Activated CD8-positive, alpha-beta memory T cell treated with anti-CD3 and anti-CD28 coated beads for 36 hours (primary cell): ENCODE results near the gene MAOB. TPM values are rescaled to one million over a fixed set of nuclear protein-coding genes. Genes with fewer than 3 reads are reported as not detected.

Experiments used
- CTCF ChIA-PET: fragments of 350-600 bp; sonication (Branson Sonifier 250); formaldehyde crosslinking; loops from one replicate; lab custom pipeline; 2021; ENCODE audit warnings: antibody characterized with exemption; lab: Charles Lee
- POLR2A ChIA-PET: fragments of 350-600 bp; sonication (Branson Sonifier 250); formaldehyde crosslinking; loops from one replicate; lab custom pipeline; 2021; ENCODE audit warnings: antibody characterized with exemption; lab: Charles Lee
- total RNA-seq, 2 experiments: library from RNA; stranded (reverse); gene quantifications; one replicate each; pipeline ENCODE4 v1.2.3, GENCODE V29; 2021

MAOB gene
- total RNA-seq, 2 experiments from 2014 or later, result not detected

GRCh38 chrX:43862434-43862833 lies 19.8 kb downstream of the MAOB start:
- ChIA-PET CTCF (no interaction called here), POLR2A (no interaction called here)

DNA sequence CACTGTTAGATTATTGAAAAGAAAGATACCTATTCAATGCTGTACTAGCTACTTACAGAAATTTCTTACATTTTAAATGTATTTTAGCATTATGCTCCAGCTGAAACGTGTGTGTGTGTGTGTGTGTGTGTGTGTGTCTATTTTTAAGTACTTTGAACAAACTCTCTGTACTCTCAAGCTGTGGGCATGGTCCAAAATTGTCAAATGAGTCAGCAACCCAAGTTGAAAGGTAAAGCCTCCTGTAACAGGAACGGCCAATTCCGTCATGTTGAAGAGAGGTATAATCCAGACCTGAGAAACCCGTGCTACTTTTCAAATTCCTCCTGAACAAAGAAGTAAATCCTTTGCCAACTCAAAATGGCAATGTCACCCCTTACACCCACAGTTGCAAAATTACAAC lies 20.5 kb downstream of the MAOB start:
- ChIA-PET CTCF (no interaction called here), POLR2A (no interaction called here)

DNA sequence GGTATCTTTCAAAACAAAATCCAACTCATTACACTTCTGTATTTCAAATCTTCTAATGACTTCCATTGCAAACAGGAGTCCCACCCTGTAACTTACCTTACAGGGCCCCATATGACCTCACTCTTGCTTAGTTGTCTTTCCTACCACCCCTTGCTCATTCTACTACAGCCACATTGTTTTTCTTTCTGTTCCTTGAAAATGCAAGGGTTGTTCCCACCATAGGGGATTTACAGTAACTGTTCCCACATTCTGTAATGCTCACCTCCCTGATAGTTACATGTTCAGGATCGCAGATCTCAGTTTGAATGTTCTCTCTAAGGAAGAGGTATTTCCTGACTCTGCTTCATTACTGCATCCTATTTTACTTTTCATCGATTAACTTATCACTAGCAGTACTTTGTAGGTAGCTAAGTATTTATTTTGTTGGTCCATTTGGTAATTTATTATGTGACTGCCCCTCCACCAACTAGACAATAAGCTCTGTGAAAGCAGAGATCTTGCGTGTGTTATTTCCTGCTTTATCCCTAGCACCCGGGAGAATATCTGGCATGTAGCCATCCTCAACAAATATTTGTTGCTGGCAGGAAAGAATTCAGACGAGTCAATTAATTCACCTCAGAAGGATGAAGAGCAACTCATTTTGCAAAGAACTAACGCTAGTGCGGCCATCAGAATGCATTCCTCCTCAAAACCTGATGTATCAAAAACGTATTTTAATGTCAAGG lies 21.4 kb downstream of the MAOB start:
- CTCF ChIA-PET, result no interaction called here
- POLR2A ChIA-PET, result no interaction called here

DNA sequence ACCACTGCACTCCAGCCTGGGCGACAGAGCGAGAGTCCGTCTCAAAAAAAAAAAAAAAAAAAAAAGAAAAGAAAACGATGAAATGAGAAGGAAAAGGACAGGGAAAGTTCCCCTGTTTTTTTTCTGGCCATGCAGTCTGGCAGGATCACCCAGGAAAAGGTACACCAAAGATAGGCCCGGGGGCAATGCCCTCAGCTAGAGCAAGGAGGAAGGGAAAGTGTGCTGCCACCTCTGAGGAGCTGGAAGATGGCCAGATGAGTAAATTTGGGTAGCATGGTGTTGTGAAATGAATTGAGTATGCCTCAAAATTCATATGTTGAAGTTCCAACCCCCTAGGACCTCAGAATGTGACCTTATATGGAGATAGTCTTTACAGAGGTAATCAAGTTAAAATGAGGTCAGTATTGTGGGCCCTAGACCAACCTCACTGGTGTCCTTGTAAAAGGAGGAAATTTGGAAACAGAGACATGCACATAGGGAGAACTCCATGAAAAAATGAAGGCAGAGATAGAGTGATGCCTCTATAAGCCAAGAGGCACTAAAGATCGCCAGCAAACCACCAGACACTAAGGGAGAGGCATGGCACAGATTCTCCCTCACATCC lies 28.9 kb downstream of the MAOB start:
- POLR2A ChIA-PET, result no interaction called here
- CTCF ChIA-PET, result no interaction called here

DNA sequence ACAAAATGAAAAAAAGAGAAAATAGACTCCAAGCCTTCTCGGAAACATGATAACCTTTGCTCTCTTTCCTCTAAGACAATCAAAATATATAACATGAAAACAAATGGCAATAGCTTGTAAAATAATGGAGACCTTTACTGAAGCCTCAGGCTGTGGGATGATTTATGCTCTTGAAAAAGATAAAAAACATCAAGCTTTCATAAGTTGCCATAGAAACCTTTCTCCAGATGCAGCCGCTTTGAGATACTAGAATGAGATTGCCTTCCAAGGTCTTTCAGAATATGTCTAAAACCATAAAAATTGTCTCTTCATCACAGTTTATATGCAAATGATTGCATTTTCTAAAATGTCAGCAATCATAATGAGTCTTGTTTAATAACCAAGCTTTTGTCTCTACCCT lies 31.6 kb downstream of the MAOB start:
- ChIA-PET CTCF (no interaction called here), POLR2A (no interaction called here)

DNA sequence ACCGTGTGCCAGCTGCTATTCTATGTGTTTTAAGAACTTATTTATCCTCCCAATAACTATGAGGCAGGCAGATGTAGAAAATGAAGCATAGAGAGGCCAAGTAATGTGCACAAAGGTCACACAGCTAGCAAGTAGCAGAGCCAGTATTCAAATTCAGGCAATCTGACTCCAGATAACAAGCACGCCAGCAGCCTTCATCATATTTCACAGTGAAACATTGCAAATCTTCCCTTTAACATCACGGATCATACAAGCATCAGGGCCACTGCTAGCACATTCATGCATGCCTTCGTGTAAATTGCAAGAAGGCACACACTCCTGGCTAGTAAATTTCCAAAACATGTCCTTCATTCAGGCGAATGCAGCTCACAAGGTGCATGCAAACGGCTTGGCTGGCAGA lies 33.1 kb downstream of the MAOB start:
- ChIA-PET CTCF (no interaction called here), POLR2A (no interaction called here)

- POLR2A ChIA-PET, result no interaction called here
- CTCF ChIA-PET, result no interaction called here
These were observed 34.9 kb downstream of the MAOB start for GRCh38 chrX:43847352-43847751.

DNA sequence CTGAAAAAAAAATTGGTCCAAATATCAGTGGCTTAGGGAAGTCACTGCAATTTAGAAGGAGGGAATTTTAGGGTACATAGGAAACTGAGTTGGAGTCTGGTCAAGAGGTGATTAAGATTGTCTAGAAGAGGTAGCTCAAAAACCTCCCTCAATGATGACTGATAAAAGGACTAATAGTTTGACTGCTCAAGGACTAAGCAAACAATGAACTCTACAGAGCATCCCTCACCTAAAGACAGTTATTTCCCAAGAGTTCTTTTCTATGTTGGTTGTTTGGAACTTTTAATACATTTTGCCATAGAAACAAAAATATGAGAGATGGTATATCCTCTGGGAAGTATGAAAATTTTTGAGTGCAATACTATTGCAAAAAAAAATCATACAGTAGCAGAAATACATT lies 35.7 kb downstream of the MAOB start:
- POLR2A ChIA-PET, result no interaction called here
- CTCF ChIA-PET, result no interaction called here

DNA sequence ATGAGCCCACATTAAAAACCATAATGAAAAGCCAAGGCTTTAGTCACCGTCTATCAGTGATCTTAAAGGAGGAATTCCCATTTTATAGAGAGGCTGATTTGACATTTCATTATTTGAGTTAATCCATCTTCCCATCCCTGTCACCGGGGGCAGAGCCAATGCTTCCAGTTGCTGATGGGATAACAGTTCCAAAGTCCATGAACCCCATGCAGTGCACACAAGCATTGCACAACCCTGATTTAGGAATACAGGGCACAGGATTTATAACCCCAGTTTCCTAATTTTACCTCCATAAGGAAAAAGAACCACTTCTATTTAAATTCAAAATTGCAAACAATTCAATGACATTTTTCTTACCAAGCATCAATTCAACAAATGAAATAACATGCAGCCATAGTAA lies 36.5 kb downstream of the MAOB start:
- CTCF ChIA-PET, result no interaction called here

GRCh38 chrX:43840265-43840664 lies 42.0 kb downstream of the MAOB start:
- CTCF ChIA-PET, result no interaction called here
- POLR2A ChIA-PET, result no interaction called here

More for the DNA sequence above, 36.5 kb downstream of the MAOB start:
- POLR2A ChIA-PET, result no interaction called here

DNA sequence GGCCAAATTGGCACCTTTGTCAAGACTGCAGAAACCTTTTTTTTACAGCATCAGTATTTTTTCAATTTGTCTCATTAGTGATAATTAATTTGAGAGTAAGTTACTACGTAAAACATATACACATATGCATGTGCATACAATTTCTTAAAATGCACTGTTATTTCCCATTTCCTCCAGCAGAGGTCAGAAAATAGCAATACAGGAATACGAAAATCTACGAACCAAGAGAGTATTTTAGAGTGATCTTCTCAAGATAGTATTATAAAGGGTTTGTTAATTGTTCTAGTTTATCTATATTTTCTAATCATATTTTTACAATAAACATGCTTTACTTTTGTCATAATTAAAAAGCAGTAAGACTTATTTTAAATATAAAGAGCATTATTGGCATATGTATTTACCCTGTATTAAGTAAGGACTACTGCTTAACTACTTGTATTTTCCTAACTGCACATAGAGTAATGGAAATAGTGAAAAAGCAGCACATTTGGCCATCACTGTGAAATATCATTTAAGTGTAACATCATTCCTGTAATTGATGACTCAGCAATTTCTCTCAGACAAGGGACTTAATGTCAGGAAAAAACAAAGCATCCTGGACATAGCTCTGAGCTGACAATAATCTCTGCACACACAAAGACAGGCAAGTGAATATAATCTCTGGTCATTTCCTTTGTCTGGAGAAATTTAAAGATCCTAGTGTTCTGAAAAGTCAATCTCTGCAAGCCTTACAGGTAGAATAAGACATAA lies 45.6 kb downstream of the MAOB start:
- CTCF ChIA-PET, result no interaction called here
- POLR2A ChIA-PET, result no interaction called here

GRCh38 chrX:43835559-43835958 lies 46.7 kb downstream of the MAOB start:
- ChIA-PET POLR2A (no interaction called here), CTCF (no interaction called here)

DNA sequence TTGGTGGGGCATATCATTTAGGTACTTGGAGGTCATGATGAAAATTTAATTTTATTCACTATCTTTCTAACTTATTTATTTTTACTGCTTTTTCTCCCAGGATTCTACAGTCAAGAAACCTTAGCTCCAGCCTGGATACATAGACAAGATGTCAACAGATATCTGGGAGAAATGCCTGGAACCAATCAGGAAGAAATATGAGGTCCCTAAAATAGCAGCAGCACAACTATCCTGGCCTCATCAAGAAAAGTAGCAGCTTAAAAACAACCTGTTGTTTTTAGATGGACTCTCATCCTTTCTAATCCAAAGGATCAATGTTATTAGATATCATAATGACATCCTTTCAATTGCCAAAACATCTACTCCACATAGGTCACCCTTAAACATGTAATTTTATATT lies 54.5 kb downstream of the MAOB start:
- POLR2A ChIA-PET, result no interaction called here
- CTCF ChIA-PET, result no interaction called here

DNA sequence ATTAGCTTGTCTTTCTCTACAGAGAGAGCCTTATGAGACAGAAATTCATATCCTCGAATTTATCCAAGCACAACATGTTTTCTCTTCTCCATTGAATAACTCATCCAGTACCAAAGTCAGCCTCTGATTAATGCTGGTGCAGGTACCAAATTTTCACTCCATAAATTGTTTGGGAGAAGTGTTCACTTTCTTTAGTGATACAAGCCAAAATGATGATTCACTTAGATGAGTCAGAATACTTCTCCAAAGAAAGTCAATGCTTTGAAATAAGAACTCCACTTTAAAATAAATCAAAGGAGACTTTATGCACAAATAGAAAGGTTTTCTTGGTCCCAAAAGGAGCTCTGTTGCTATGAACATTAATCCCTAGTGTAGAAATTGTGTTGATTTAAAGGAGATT lies 60.2 kb downstream of the MAOB start:
- POLR2A ChIA-PET, result no interaction called here
- CTCF ChIA-PET, result no interaction called here

- CTCF ChIA-PET, result no interaction called here
- POLR2A ChIA-PET, result no interaction called here
These were observed 64.8 kb downstream of the MAOB start for GRCh38 chrX:43817444-43817843.

DNA sequence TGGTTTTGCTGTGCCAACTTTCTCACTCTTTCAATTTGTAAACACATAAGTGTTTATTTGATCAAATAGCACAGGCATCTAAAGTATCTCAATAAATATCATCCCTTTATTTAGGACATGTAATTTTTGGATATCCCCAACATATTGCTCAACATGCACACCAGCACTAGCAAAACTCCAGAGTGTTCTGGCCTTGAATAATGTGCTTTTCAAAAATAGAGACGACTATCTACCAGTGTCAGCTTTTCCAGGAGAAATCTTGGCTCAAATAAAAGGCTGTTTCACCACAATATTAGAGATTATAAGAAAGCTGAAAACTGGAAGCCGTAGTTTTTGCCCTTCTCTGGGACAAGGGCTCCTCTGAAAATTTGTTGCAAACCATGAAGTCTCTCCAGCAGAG lies 67.0 kb downstream of the MAOB start:
- ChIA-PET POLR2A (no interaction called here), CTCF (no interaction called here)

GRCh38 chrX:43813898-43814297 lies 68.4 kb downstream of the MAOB start:
- ChIA-PET CTCF (no interaction called here), POLR2A (no interaction called here)

- POLR2A ChIA-PET, result no interaction called here
- CTCF ChIA-PET, result no interaction called here
These were observed 68.9 kb downstream of the MAOB start for GRCh38 chrX:43813319-43813718.

DNA sequence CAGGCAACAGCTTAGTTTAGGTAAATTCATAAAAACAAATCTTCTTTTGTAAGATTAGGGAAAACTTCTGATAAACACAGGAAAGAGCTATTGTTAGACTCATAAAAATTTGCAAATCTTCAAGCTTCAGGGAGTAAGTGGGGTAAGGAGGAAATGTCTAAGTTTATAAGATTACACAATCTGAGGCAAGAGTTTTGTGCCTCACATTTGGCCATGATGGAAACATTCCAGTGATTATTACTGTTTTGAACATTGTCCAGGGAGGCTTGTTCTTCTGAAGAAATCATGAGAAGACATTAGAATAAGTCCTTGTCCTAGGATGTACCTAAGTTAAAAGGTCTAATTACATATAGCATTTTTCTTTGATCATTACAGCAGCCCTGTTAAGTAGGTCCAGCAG lies 72.8 kb downstream of the MAOB start:
- POLR2A ChIA-PET, result no interaction called here
- CTCF ChIA-PET, result no interaction called here

DNA sequence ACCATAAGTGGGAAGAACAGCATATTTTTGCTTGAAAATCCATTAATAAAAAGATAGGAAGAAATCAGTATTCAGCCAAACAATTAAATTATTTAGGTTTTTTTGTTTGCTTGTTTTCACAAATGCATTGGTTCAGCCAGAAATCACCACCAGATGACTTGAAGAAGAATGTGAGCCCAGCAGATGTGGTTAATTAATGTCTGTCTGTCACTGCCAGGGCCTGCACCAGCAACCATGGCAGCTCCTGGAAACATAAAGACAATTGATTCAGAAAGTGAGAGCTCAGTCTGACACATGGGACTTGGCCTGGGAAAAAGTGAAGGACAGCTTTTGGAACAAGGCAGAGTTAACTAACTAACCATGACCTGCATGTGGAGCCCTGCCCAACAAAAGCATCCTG lies 74.0 kb downstream of the MAOB start:
- POLR2A ChIA-PET, result no interaction called here
- CTCF ChIA-PET, result no interaction called here

GRCh38 chrX:43805579-43805978 lies 76.7 kb downstream of the MAOB start:
- CTCF ChIA-PET, result no interaction called here
- POLR2A ChIA-PET, result no interaction called here
